Adipose tissue (tissue), 3 donors: Measurements from ENCODE around the gene CYBRD1. TPM values are rescaled to one million over a fixed set of nuclear protein-coding genes. Genes with fewer than 3 reads are reported as not detected.
"Not testable (repeated sequence)": the region's sequence is repeated elsewhere in the genome, so short reads cannot be mapped to it uniquely, and the experiment has no call there.

Experiments used
- H3K27ac ChIP-seq: one replicate; pipeline ENCODE4 v1.5.1; 2013; ENCODE audit warnings: low read depth, low read length
- WGBS, 3 donors: extraction: QIAGEN DNeasy Blood & Tissue Kit; methylation state at CpG; one replicate each; pipeline ENCODE4 v1.1.7; 2013; 5-methylcytosine and 5-hydroxymethylcytosine counted together
- polyA plus RNA-seq, 3 donors: library from polyadenylated mRNA; stranded (reverse); fragments of 200-250 nt; gene quantifications; one replicate each; pipeline ENCODE4 v1.2.3, GENCODE V29; 2013
- donor health status: healthy with polysubstance abuse.
- donor health status: Bipolar disorder and iron deficiency.
- donor health status: healthy.

Gene CYBRD1
- polyA plus RNA-seq, 3 donors = 9.5 to 138 (median 79.3) TPM

- WGBS, 3 donors = 43 to 57% (median 54%) methylated on average over 3 of the region's 3 CpGs
Observed at GRCh38 chr2:171513719-171514160, 8.5 kb upstream of the CYBRD1 start.

GRCh38 chr2:171514908-171515582, 7.2 kb upstream of the CYBRD1 start:
- H3K27ac ChIP-seq = no peak overlapping the region
- WGBS, 3 donors = 82 to 86% (median 83%) methylated on average over 3 of the region's 3 CpGs

More at GRCh38 chr2:171513719-171514160, 8.5 kb upstream of the CYBRD1 start:
- no peak overlapping the region for H3K27ac ChIP-seq

GRCh38 chr2:171515672-171516298, 6.5 kb upstream of the CYBRD1 start:
- no peak overlapping the region for H3K27ac ChIP-seq
- 68 to 74% (median 70%) methylated on average over 6 of the region's 6 CpGs for WGBS, 3 donors

- H3K27ac ChIP-seq = no peak overlapping the region
- 87 to 90% (median 89%) methylated on average over 5 of the region's 5 CpGs for WGBS, 3 donors
Observed at GRCh38 chr2:171516793-171517192, 5.5 kb upstream of the CYBRD1 start.

GRCh38 chr2:171520471-171520870, 1.8 kb upstream of the CYBRD1 start:
- 73 to 85% (median 83%) methylated on average over 5 of the region's 5 CpGs for WGBS, 3 donors
- no peak overlapping the region for H3K27ac ChIP-seq

GRCh38 chr2:171521361-171522051, 768 bp upstream of the CYBRD1 start:
- H3K27ac ChIP-seq = no peak overlapping the region
- WGBS, 3 donors = 53 to 61% (median 59%) methylated on average over 5 of the region's 5 CpGs

- 0 to 1% (median 0%) methylated on average over 21 to 29 of the region's 29 CpGs for WGBS, 3 donors
- no peak overlapping the region for H3K27ac ChIP-seq
Observed at GRCh38 chr2:171522788-171523087, 464 bp downstream of the CYBRD1 start.

- H3K27ac ChIP-seq = no peak overlapping the region
- 0 to 1% (median 1%) methylated on average over 62 of the region's 62 CpGs for WGBS, 3 donors
Observed at GRCh38 chr2:171523088-171524017, 1.1 kb downstream of the CYBRD1 start.

- no peak overlapping the region for H3K27ac ChIP-seq
- 12 to 28% (median 19%) methylated on average over 6 of the region's 6 CpGs for WGBS, 3 donors
Observed at GRCh38 chr2:171524018-171524401, 1.7 kb downstream of the CYBRD1 start.

GRCh38 chr2:171529914-171530313, 7.6 kb downstream of the CYBRD1 start:
- 73 to 100% (median 98%) methylated on average over 1 of the region's 1 CpG for WGBS, 3 donors
- H3K27ac ChIP-seq = no peak overlapping the region

GRCh38 chr2:171530378-171530777, 8.1 kb downstream of the CYBRD1 start:
- 56 to 75% (median 57%) methylated on average over 4 of the region's 4 CpGs for WGBS, 3 donors
- no peak overlapping the region for H3K27ac ChIP-seq

GRCh38 chr2:171530859-171531258, 8.6 kb downstream of the CYBRD1 start:
- 68 to 89% (median 86%) methylated on average over 1 of the region's 1 CpG for WGBS, 3 donors
- not testable (repeated sequence) for H3K27ac ChIP-seq

- 45 to 59% (median 50%) methylated on average over 7 of the region's 7 CpGs for WGBS, 3 donors
- no peak overlapping the region for H3K27ac ChIP-seq
Observed at GRCh38 chr2:171531291-171531690, 9.0 kb downstream of the CYBRD1 start.

GRCh38 chr2:171531836-171532450, 9.7 kb downstream of the CYBRD1 start:
- no peak overlapping the region for H3K27ac ChIP-seq

GRCh38 chr2:171533331-171533730, 11.1 kb downstream of the CYBRD1 start:
- WGBS, 3 donors = 95 to 97% (median 96%) methylated on average over 1 of the region's 1 CpG
- H3K27ac ChIP-seq = no peak overlapping the region

More at GRCh38 chr2:171531836-171532450, 9.7 kb downstream of the CYBRD1 start:
- 48 to 70% (median 55%) methylated on average over 3 of the region's 3 CpGs for WGBS, 3 donors

GRCh38 chr2:171535528-171535927, 13.3 kb downstream of the CYBRD1 start:
- 83 to 94% (median 90%) methylated on average over 4 of the region's 4 CpGs for WGBS, 3 donors
- H3K27ac ChIP-seq = not testable (repeated sequence)

GRCh38 chr2:171540437-171540836, 18.2 kb downstream of the CYBRD1 start:
- WGBS, 3 donors = 90 to 96% (median 94%) methylated on average over 4 of the region's 4 CpGs
- H3K27ac ChIP-seq = no peak overlapping the region

- WGBS, 3 donors = 64 to 88% (median 79%) methylated on average over 6 of the region's 6 CpGs
- H3K27ac ChIP-seq = no peak overlapping the region
Observed at GRCh38 chr2:171541202-171541887, 19.1 kb downstream of the CYBRD1 start.
